MM.1S (cell line): Measurements from ENCODE around the gene PTPRD.

ENCODE experiments used
- DNase-seq: peaks from one replicate; pipeline ENCODE4 v3.0.0-alpha.2; 2015
- H2AFZ ChIP-seq: fragments of 300-600 bp; sonication (generic); 2 replicates; pipeline ENCODE4 v1.6.0; 2016; ENCODE audit warnings: antibody characterized with exemption, low read length
- H3F3A ChIP-seq: fragments of 300-600 bp; sonication (generic); 2 replicates; pipeline ENCODE4 v1.6.1; 2016; ENCODE audit warnings: mild to moderate bottlenecking, antibody characterized with exemption, low read length, moderate library complexity, mixed read lengths; ENCODE audit not compliant: insufficient read depth
- H3K27ac ChIP-seq: fragments of 300-600 bp; sonication (generic); 2 replicates; pipeline ENCODE4 v1.5.1; 2016; ENCODE audit warnings: mild to moderate bottlenecking, low read length
- H3K27me3 ChIP-seq: fragments of 300-600 bp; sonication (generic); replicated peaks from 2 replicates; pipeline ENCODE4 v1.6.0; 2016; ENCODE audit warnings: low read length; ENCODE audit not compliant: insufficient read depth
- H3K36me3 ChIP-seq: fragments of 300-600 bp; sonication (generic); replicated peaks from 2 replicates; pipeline ENCODE4 v1.6.1; 2016; ENCODE audit warnings: mild to moderate bottlenecking, low read length, mixed read lengths; ENCODE audit not compliant: insufficient read depth
- H3K4me1 ChIP-seq: fragments of 300-600 bp; sonication (generic); 2 replicates; pipeline ENCODE4 v1.6.1; 2016; ENCODE audit warnings: low read length, mixed read lengths
- H3K4me2 ChIP-seq: fragments of 300-600 bp; sonication (generic); 2 replicates; pipeline ENCODE4 v1.6.0; 2016; ENCODE audit warnings: low read depth, low read length
- H3K4me3 ChIP-seq: fragments of 300-600 bp; sonication (generic); 2 replicates; pipeline ENCODE4 v1.5.1; 2016; ENCODE audit warnings: low read length, mixed read lengths
- H3K79me2 ChIP-seq: fragments of 300-600 bp; sonication (generic); 2 replicates; pipeline ENCODE4 v1.6.1; 2016; ENCODE audit warnings: mixed run types, low read length, mixed read lengths
- H3K9ac ChIP-seq: fragments of 300-600 bp; sonication (generic); 2 replicates; pipeline ENCODE4 v1.6.1; 2016; ENCODE audit warnings: low read length, mixed read lengths
- H3K9me2 ChIP-seq: fragments of 300-600 bp; sonication (generic); replicated peaks from 2 replicates; pipeline ENCODE4 v1.6.1; 2016; ENCODE audit warnings: mild to moderate bottlenecking, low read length, mixed read lengths; ENCODE audit not compliant: insufficient read depth
- H3K9me3 ChIP-seq: fragments of 300-600 bp; sonication (generic); replicated peaks from 2 replicates; pipeline ENCODE4 v1.6.1; 2016; ENCODE audit warnings: mild to moderate bottlenecking, low read length, mixed read lengths; ENCODE audit not compliant: insufficient read depth
- H4K20me1 ChIP-seq: fragments of 300-600 bp; sonication (generic); 2 replicates; pipeline ENCODE4 v1.6.1; 2016; ENCODE audit warnings: mild to moderate bottlenecking, low read length, moderate library complexity, mixed read lengths; ENCODE audit not compliant: insufficient read depth
- CTCF ChIP-seq: fragments of 300-600 bp; sonication (generic); IDR thresholded peaks from 2 replicates; pipeline ENCODE4 v1.5.1; 2016; ENCODE audit warnings: antibody characterized with exemption, low read length, mixed read lengths
- EZH2 ChIP-seq: fragments of 300-600 bp; sonication (generic); optimal IDR thresholded peaks from 2 replicates; pipeline ENCODE3; 2017; ENCODE audit warnings: low read depth, mild to moderate bottlenecking, antibody characterized with exemption, low read length, mixed read lengths
- EZH2phosphoT487 ChIP-seq: fragments of 300-600 bp; sonication (generic); IDR thresholded peaks from 2 replicates; pipeline ENCODE4 v1.6.1; 2018; ENCODE audit warnings: antibody characterized with exemption, low read length

PTPRD gene

GRCh38 chr9:10071579-10071978, 541.2 kb downstream of the PTPRD start:
- no peaks in the 10 kb centered on the region for H4K20me1 ChIP-seq
- no peaks in the 10 kb centered on the region for H3K9me2 ChIP-seq
- DNase-seq = no peak
- no peak overlapping the region for H3K4me2 ChIP-seq
- H3K27me3 ChIP-seq = no peaks in the 10 kb centered on the region
- no peaks in the 10 kb centered on the region for H3K79me2 ChIP-seq
- no peak overlapping the region for H3K9ac ChIP-seq
- TF ChIP-seq CTCF (no peak), EZH2 (no peak), EZH2phosphoT487 (no peak)
- no peak overlapping the region for H3K4me3 ChIP-seq
- H3K27ac ChIP-seq = no peak overlapping the region
- no peaks in the 10 kb centered on the region for H3K36me3 ChIP-seq
- H3K4me1 ChIP-seq = no peaks in the 10 kb centered on the region
- H2AFZ ChIP-seq = no peak overlapping the region
- no peaks in the 10 kb centered on the region for H3K9me3 ChIP-seq
- H3F3A ChIP-seq = no peaks in the 10 kb centered on the region

DNA sequence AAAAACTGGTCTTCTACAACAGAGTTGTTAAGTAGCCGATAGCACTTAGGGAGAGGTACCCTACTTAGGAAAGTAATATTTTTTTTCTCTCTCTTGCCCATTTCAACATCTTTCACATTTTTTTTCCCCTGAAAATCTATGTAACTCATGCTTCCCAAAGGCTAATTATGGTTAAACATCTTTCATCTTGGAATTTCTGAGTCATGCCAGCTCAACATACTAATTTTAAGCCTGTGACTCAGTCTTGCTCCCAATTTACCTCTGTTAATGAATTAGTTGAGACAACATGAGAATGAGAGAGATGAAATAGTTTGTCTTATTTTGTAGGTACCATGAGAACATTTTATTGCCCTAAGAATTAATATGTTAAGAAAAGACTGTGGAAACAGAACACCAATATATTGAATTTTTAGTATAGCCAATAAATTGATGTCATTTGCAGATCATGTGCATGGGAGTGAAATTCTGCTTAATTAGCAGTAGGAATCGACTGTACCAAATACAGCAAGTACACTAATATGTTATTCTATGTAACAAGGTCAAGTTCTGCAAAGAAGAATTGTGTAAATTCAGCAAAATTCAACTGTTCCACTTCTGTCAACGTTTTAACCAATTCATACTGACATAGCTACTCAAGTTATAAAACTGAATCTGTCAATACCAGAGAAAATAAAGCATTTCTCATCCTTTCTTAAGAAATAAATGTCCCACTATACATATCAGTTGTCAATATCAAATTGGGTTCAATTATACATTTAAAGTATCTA, 550.0 kb downstream of the PTPRD start:
- Histone ChIP-seq H3K9ac (no peak overlapping the region), H2AFZ (no peak overlapping the region), H3K9me3 (no peaks in the 10 kb centered on the region), H3K4me3 (no peak overlapping the region), H3K79me2 (no peaks in the 10 kb centered on the region), H3K27ac (no peak overlapping the region), H4K20me1 (no peaks in the 10 kb centered on the region), H3F3A (no peaks in the 10 kb centered on the region), H3K4me1 (no peaks in the 10 kb centered on the region), H3K27me3 (no peaks in the 10 kb centered on the region), H3K9me2 (no peaks in the 10 kb centered on the region), H3K4me2 (no peak overlapping the region), H3K36me3 (no peaks in the 10 kb centered on the region)
- DNase-seq = no peak
- TF ChIP-seq EZH2 = no peak

- no peak overlapping the region for H3K9ac ChIP-seq
- no peaks in the 10 kb centered on the region for H3K9me3 ChIP-seq
- no peaks in the 10 kb centered on the region for H3K9me2 ChIP-seq
- H3K4me3 ChIP-seq = no peak overlapping the region
- H3F3A ChIP-seq = no peaks in the 10 kb centered on the region
- no peaks in the 10 kb centered on the region for H3K36me3 ChIP-seq
- DNase-seq = no peak
- H3K79me2 ChIP-seq = no peaks in the 10 kb centered on the region
- no peak overlapping the region for H3K4me2 ChIP-seq
- TF ChIP-seq EZH2phosphoT487 = no peak
- no peak overlapping the region for H2AFZ ChIP-seq
- no peaks in the 10 kb centered on the region for H3K4me1 ChIP-seq
- H4K20me1 ChIP-seq = no peaks in the 10 kb centered on the region
- H3K27me3 ChIP-seq = no peaks in the 10 kb centered on the region
- no peak overlapping the region for H3K27ac ChIP-seq
Measured at GRCh38 chr9:10059044-10059443, 553.8 kb downstream of the PTPRD start.

DNA sequence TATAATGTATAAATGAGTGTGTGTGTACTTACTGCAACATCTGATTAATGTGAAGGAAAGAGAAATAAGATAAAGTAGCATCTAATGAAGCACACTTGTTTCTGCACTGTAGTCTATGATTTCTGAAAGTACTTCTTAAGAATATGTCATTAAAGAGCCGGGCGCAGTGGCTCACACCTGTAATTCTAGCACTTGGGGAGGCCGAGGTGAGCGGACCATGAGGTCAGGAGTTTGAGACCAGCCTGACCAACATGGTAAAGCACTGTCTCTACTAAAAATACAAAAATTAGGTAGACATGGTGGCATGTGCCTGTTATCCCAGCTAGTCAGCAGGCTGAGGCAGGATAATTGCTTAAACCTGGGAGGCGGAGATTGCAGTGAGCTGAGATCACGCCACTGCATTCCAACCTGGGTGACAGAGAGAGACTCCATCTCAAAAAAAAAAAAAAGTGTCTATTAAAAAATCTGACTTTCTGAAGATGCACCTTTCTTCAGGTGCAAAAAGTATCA, 556.9 kb downstream of the PTPRD start:
- no peaks in the 10 kb centered on the region for H3K4me1 ChIP-seq
- H3K27me3 ChIP-seq = no peaks in the 10 kb centered on the region
- H2AFZ ChIP-seq = no peak overlapping the region
- H3K9me2 ChIP-seq = no peaks in the 10 kb centered on the region
- H3K9ac ChIP-seq = no peak overlapping the region
- no peaks in the 10 kb centered on the region for H4K20me1 ChIP-seq
- H3K27ac ChIP-seq = no peak overlapping the region
- no peak for TF ChIP-seq CTCF
- no peak for TF ChIP-seq EZH2
- TF ChIP-seq EZH2phosphoT487 = no peak
- H3K4me2 ChIP-seq = no peak overlapping the region
- no peaks in the 10 kb centered on the region for H3K9me3 ChIP-seq
- no peak for DNase-seq
- no peaks in the 10 kb centered on the region for H3F3A ChIP-seq
- H3K4me3 ChIP-seq = no peak overlapping the region
- no peaks in the 10 kb centered on the region for H3K36me3 ChIP-seq
- H3K79me2 ChIP-seq = no peaks in the 10 kb centered on the region
